Heart left ventricle (tissue), 16 donors: Measurements from ENCODE around the gene ENAH. TPM values are rescaled to one million over a fixed set of nuclear protein-coding genes. Genes with fewer than 3 reads are reported as not detected.
A peak's percentile ranks its signal among the peaks of the same experiment; 100 is the strongest.

Experiments
- ATAC-seq, 4 donors: fragments of 200-7000 bp; cut with Tn5 transposase; one replicate each; pipeline ENCODE4 v1.9.1; 2020 to 2022; ENCODE audit warnings: moderate library complexity in 4 of 4, mild to moderate bottlenecking in 3 of 4, moderate number of reproducible peaks in 1 of 4
- DNase-seq, 5 donors: peaks; one replicate each; pipeline ENCODE4 v3.0.0-alpha.2; 2020
- H3K27ac ChIP-seq, 12 donors: fragments of 200-600 bp; sonication (generic) in 4 of 12; one replicate each; pipeline versions ENCODE4 v1.5.0 to v1.8.0; 2016 to 2022; ENCODE audit warnings: mild to moderate bottlenecking in 2 of 12
- H3K27me3 ChIP-seq, 9 donors: fragments of 200-600 bp; sonication (generic) in 2 of 9; one replicate each; pipeline versions ENCODE4 v1.5.1 to v1.8.0; 2016 to 2022; ENCODE audit warnings: mild to moderate bottlenecking in 3 of 9
- H3K36me3 ChIP-seq, 9 donors: fragments of 200-600 bp; sonication (generic) in 2 of 9; one replicate each; pipeline versions ENCODE4 v1.5.0 to v1.8.0; 2018 to 2022; ENCODE audit warnings: mild to moderate bottlenecking in 2 of 9
- H3K4me1 ChIP-seq, 12 donors: fragments of 200-600 bp; sonication (generic) in 4 of 12; one replicate each; pipeline versions ENCODE4 v1.5.0 to v1.8.0; 2016 to 2022; ENCODE audit warnings: mild to moderate bottlenecking in 3 of 12
- H3K4me3 ChIP-seq, 12 donors: fragments of 200-600 bp; sonication (generic) in 4 of 12; one replicate each; pipeline versions ENCODE4 v1.5.0 to v1.8.0; 2017 to 2022; ENCODE audit warnings: mild to moderate bottlenecking in 9 of 12, moderate library complexity in 4 of 12
- H3K9me3 ChIP-seq, 12 donors: fragments of 200-600 bp; sonication (generic) in 4 of 12; one replicate each; pipeline versions ENCODE4 v1.5.0 to v1.8.0; 2016 to 2022; ENCODE audit warnings: mild to moderate bottlenecking in 1 of 12
- POLR2A ChIP-seq, 2 donors: fragments of 450-650 bp; IDR thresholded peaks; one replicate each; pipeline ENCODE4 v1.6.1; 2017; ENCODE audit warnings: antibody characterized with exemption in 2 of 2, mild to moderate bottlenecking in 2 of 2, moderate library complexity in 2 of 2
- whole genome bisulfite sequencing, 4 donors: extraction: QIAGEN DNeasy Blood & Tissue Kit in 2 of 4; methylation state at CpG; one replicate each; pipeline versions ENCODE4 v1.1.5 to v1.1.7; 2013 to 2018; 5-methylcytosine and 5-hydroxymethylcytosine counted together
- intact Hi-C, 10 donors: fragments of 100-400 bp; cut with DNase I; formaldehyde crosslinking; loops; one replicate each; pipeline versions ENCODE4 v1.11.1 to v1.14.2; 2022
- polyA plus RNA-seq, 2 donors: library from polyadenylated mRNA; stranded (reverse); fragments of 200-250 nt; gene quantifications; one replicate each; pipeline ENCODE4 v1.2.3, GENCODE V29; 2013
- total RNA-seq, 9 donors: library from RNA; depleted of rRNA in 2 of 9; stranded (reverse); fragments of >200 nt in 2 of 9; fragmentation: NEBNext Ultra II Directional in 3 of 9; extraction: Animal tissue kit (Norgen Biotek cat#: 25700) in 3 of 9; gene quantifications; one replicate each; pipeline versions ENCODE4 v1.1.0 to v1.2.4, GENCODE V29; 2016 to 2023
- TF ChIP-seq, protein P1 (sequence below), 12 donors: fragments of 200-600 bp; sonication (generic) in 4 of 12; IDR thresholded peaks; one replicate each; pipeline versions ENCODE4 v1.5.0 to v1.8.0; 2018 to 2022; ENCODE audit warnings: antibody characterized with exemption in 12 of 12, mild to moderate bottlenecking in 5 of 12
- donor health status: ischemic (EF 13 %, LVEDD 7.1; RV severe dilation, severe dysfunction).
- donor health status: healthy with polysubstance abuse.
- donor health status: DM: no; HTN: yes; CAD: no.
- donor health status: DM: no; HTN: no; CAD: no.
- donor health status: ischemic (EF 25% LVEDD 6.9; RV normal size, moderate dysfunction).
- donor health status: ischemic (EF 25% LVEDD 5.7; RV mildly dilated, moderate dysfunction).
- donor health status: healthy.
- donor health status: DM: yes; HTN: yes; CAD: no.
- donor health status: ischemic (EF 35%, LVEDD 5.7; RV mildly dilated, moderate dysfunction).
- donor health status: nonischemic (EF 11% LVEDD 7.7; RV severe dilation, severe dysfunction).
- donor health status: DM: yes; HTN: yes; CAD: no.
- donor health status: PGD.
- donor health status: ischemic (EF 29% LVEDD 5.4; RV normal size, mild dysfunction).
- donor health status: nonischemic (EF 23%, LVEDD 6.1; RV moderate dilation, normal function).

The ENAH gene
- total and polyA plus RNA-seq, 11 donors = 17.0 to 183 (median 86.1) TPM

GRCh38 chr1:225485226-225485625, 167.7 kb downstream of the ENAH start:
- DNase-seq = no peak
- intact Hi-C loops = loop anchor here in 1 of 10 donors (10.0 kb wide), 1 partner anchor 170 kb away; the partner anchor contains the start of gene ENAH
- ATAC-seq = no peak
- WGBS, 4 donors = 73 to 94% (median 83%) methylated on average over 3 of the region's 3 CpGs
- H3K4me3 ChIP-seq = no peak overlapping the region
- H3K27ac ChIP-seq = peak overlapping the region in 1 of 12 donors; percentile 35
- H3K27me3 ChIP-seq = no peaks in the 10 kb centered on the region
- H3K4me1 ChIP-seq = peaks cover 0 to 9% (median 0%) of the 10 kb centered on the region in 12 donors
- H3K36me3 ChIP-seq = no peaks in the 10 kb centered on the region
- no peaks in the 10 kb centered on the region for H3K9me3 ChIP-seq
- no peak for TF ChIP-seq POLR2A (IDR thresholded peaks at IDR 0.05)
- TF ChIP-seq, protein P1, sequence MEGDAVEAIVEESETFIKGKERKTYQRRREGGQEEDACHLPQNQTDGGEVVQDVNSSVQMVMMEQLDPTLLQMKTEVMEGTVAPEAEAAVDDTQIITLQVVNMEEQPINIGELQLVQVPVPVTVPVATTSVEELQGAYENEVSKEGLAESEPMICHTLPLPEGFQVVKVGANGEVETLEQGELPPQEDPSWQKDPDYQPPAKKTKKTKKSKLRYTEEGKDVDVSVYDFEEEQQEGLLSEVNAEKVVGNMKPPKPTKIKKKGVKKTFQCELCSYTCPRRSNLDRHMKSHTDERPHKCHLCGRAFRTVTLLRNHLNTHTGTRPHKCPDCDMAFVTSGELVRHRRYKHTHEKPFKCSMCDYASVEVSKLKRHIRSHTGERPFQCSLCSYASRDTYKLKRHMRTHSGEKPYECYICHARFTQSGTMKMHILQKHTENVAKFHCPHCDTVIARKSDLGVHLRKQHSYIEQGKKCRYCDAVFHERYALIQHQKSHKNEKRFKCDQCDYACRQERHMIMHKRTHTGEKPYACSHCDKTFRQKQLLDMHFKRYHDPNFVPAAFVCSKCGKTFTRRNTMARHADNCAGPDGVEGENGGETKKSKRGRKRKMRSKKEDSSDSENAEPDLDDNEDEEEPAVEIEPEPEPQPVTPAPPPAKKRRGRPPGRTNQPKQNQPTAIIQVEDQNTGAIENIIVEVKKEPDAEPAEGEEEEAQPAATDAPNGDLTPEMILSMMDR (IDR thresholded peaks at IDR 0.05) = no peak

GRCh38 chr1:225484657-225485214, 168.2 kb downstream of the ENAH start:
- WGBS, 4 donors = 59 to 72% (median 64%) methylated on average over 10 of the region's 10 CpGs
- no peaks in the 10 kb centered on the region for H3K36me3 ChIP-seq
- no peak for ATAC-seq
- DNase-seq = no peak
- H3K4me3 ChIP-seq = no peak overlapping the region
- H3K27me3 ChIP-seq = no peaks in the 10 kb centered on the region
- TF ChIP-seq, protein P1 (IDR thresholded peaks at IDR 0.05) = no peak
- TF ChIP-seq POLR2A (IDR thresholded peaks at IDR 0.05) = no peak
- intact Hi-C loops = loop anchor here in 2 of 10 donors (5.0 to 10.0 kb wide), 2 partner anchors 170 to 173 kb away; partner anchors contain the start of gene ENAH (in 1 of the 2)
- H3K9me3 ChIP-seq = no peaks in the 10 kb centered on the region
- peak overlapping the region in 1 of 12 donors; percentile 35 for H3K27ac ChIP-seq
- H3K4me1 ChIP-seq = peaks cover 0 to 9% (median 0%) of the 10 kb centered on the region in 12 donors

GRCh38 chr1:225483818-225484656, 168.9 kb downstream of the ENAH start:
- intact Hi-C loops = loop anchor here in 2 of 10 donors (5.0 to 10.0 kb wide), 2 partner anchors 171 to 173 kb away; partner anchors contain the start of gene ENAH (in 1 of the 2)
- Histone ChIP-seq H3K9me3 (no peaks in the 10 kb centered on the region), H3K4me3 (peak overlapping the region in 3 of 12 donors; percentile 8 to 22 (median 18)), H3K4me1 (peaks cover 0 to 9% (median 0%) of the 10 kb centered on the region in 12 donors), H3K36me3 (no peaks in the 10 kb centered on the region), H3K27ac (peak overlapping the region in 1 of 12 donors; percentile 46), H3K27me3 (no peaks in the 10 kb centered on the region)
- TF ChIP-seq, protein P1 (IDR thresholded peaks at IDR 0.05) = no peak
- no peak for TF ChIP-seq POLR2A (IDR thresholded peaks at IDR 0.05)
- DNase-seq (no peak), ATAC-seq (peak; percentile 57 to 82 (median 71))
- 56 to 65% (median 60%) methylated on average over 22 to 23 of the region's 23 CpGs for WGBS, 4 donors
